Kidney (tissue), 14 donors: ENCODE measurements around the gene PNRC2. TPM values are rescaled to one million over a fixed set of nuclear protein-coding genes. Genes with fewer than 3 reads are reported as not detected.

ENCODE experiments used
- DNase-seq, 5 donors: peaks; one replicate each; pipeline ENCODE4 v3.0.0-alpha.2; 2013 to 2020
- FAIRE-seq: peaks from 2 replicates; lab custom pipeline; 2012; peaks lifted over from hg19 to GRCh38; lab: Jason Lieb, UNC
- H3K27ac ChIP-seq, 2 donors: one replicate each; pipeline ENCODE4 v1.7.0; 2013; ENCODE audit warnings: low read depth in 2 of 2, low read length in 2 of 2, inconsistent platforms in 1 of 2
- H3K27me3 ChIP-seq: one replicate; pipeline ENCODE4 v1.7.1; 2013; ENCODE audit warnings: low read length, inconsistent platforms; ENCODE audit not compliant: control insufficient read depth, insufficient read depth
- H3K36me3 ChIP-seq, 3 donors: one replicate each; pipeline versions ENCODE4 v1.7.0 to v1.7.1; 2013; ENCODE audit warnings: low read length in 3 of 3, control low read depth in 1 of 3, inconsistent platforms in 1 of 3; ENCODE audit not compliant: insufficient read depth in 3 of 3, control insufficient read depth in 2 of 3
- H3K4me1 ChIP-seq, 3 donors: one replicate each; pipeline versions ENCODE4 v1.7.0 to v1.7.1; 2013; ENCODE audit warnings: low read length in 3 of 3, inconsistent platforms in 1 of 3, low read depth in 1 of 3; ENCODE audit not compliant: control insufficient read depth in 2 of 3, insufficient read depth in 2 of 3
- H3K4me3 ChIP-seq, 3 donors: one replicate each; pipeline versions ENCODE4 v1.7.0 to v1.8.1; 2013; ENCODE audit warnings: low read length in 3 of 3, control low read depth in 1 of 3, inconsistent platforms in 1 of 3
- H3K9ac ChIP-seq, 3 donors: one replicate each; pipeline versions ENCODE4 v1.7.0 to v1.7.1; 2013; ENCODE audit warnings: low read length in 3 of 3, control low read depth in 1 of 3, inconsistent platforms in 1 of 3
- H3K9me3 ChIP-seq, 3 donors: one replicate each; pipeline versions ENCODE4 v1.7.0 to v1.7.1; 2013; ENCODE audit warnings: low read length in 3 of 3, control low read depth in 1 of 3, inconsistent platforms in 1 of 3; ENCODE audit not compliant: control insufficient read depth in 2 of 3, insufficient read depth in 1 of 3
- intact Hi-C: fragments of 100-400 bp; cut with DNase I; formaldehyde crosslinking; loops from one replicate; pipeline ENCODE4 v1.11.1; 2022
- polyA plus RNA-seq: library from polyadenylated mRNA; stranded (reverse); fragments of 350-450 nt; fragmentation: Illumina TruSeq; extraction: RNeasy Lipid Tissue Mini Kit (QIAGEN cat#74804); gene quantifications from one replicate; pipeline ENCODE4 v1.2.3, GENCODE V29; 2014; ENCODE audit warnings: low read depth, low replicate concordance; ENCODE audit not compliant: insufficient read depth
- total RNA-seq: library from RNA; stranded (reverse); fragmentation: NEBNext Ultra II Directional; extraction: Animal tissue kit (Norgen Biotek cat#: 25700); gene quantifications from one replicate; pipeline ENCODE4 v1.2.1, GENCODE V29; 2021
- TF ChIP-seq, protein P1 (sequence below): IDR thresholded peaks from 3 replicates; pipeline ENCODE4 v1.5.1; 2012; ENCODE audit warnings: mild to moderate bottlenecking, moderate library complexity, borderline replicate concordance; ENCODE audit not compliant: insufficient read depth; ENCODE audit errors: extremely low read depth
- donor health status: control.
- donor health status: control.
- donor health status: control.
- donor health status: control.
- donor health status: control.
- donor health status: DM: yes; HTN: yes; CAD: no.
- donor health status: Normal renal cell carcinoma (clear cell type).

The PNRC2 gene
- total and polyA plus RNA-seq, 2 donors from 2014 or later = 86.3 to 107 TPM

DNA sequence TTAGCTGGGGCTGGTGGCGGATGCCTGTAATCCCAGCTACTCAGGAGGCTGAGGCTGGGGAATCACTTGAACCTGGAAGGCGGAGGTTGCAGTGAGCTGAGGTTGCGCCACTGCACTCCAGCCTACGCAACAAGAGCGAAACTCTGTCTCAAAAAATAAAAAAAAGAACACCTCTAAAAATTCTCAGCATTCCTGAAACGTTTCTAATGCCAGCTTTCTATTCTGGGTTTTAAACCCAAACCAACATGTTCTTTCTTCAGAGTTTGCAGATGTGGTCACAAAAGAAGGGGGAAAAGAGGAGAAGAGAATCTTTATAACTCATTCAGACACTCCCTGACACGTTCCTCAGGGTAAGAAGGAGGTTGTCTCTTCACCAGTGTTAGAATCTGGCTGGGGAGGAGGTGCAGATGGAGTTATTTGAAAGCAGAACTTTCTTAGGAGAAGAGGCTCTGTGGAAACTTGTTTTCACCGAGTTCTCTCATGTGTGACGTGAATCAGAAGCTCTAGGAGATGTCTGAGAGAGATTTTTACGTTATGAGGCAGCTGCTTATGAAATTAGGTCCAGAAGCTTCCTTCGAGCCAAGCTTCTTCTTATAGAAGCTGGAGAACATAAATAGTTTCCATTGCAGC lies 28.7 kb upstream of the PNRC2 start:
- TF ChIP-seq, protein P1, sequence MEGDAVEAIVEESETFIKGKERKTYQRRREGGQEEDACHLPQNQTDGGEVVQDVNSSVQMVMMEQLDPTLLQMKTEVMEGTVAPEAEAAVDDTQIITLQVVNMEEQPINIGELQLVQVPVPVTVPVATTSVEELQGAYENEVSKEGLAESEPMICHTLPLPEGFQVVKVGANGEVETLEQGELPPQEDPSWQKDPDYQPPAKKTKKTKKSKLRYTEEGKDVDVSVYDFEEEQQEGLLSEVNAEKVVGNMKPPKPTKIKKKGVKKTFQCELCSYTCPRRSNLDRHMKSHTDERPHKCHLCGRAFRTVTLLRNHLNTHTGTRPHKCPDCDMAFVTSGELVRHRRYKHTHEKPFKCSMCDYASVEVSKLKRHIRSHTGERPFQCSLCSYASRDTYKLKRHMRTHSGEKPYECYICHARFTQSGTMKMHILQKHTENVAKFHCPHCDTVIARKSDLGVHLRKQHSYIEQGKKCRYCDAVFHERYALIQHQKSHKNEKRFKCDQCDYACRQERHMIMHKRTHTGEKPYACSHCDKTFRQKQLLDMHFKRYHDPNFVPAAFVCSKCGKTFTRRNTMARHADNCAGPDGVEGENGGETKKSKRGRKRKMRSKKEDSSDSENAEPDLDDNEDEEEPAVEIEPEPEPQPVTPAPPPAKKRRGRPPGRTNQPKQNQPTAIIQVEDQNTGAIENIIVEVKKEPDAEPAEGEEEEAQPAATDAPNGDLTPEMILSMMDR = no peak
- FAIRE-seq (no peak), DNase-seq (peak in 1 of 5 donors; percentile 41)
- peak overlapping the region in 2 of 3 donors; percentile 37 to 53 for H3K4me3 ChIP-seq
- H3K27me3 ChIP-seq = no peaks in the 10 kb centered on the region
- peak overlapping the region in 1 of 3 donors; percentile 5 for H3K9ac ChIP-seq
- peaks cover 0 to 4% (median 3%) of the 10 kb centered on the region in 3 donors for H3K4me1 ChIP-seq
- intact Hi-C loops = no loop called here
- peak overlapping the region; percentile 48 to 87 for H3K27ac ChIP-seq
- no peaks in the 10 kb centered on the region for H3K36me3 ChIP-seq
- H3K9me3 ChIP-seq = no peaks in the 10 kb centered on the region

DNA sequence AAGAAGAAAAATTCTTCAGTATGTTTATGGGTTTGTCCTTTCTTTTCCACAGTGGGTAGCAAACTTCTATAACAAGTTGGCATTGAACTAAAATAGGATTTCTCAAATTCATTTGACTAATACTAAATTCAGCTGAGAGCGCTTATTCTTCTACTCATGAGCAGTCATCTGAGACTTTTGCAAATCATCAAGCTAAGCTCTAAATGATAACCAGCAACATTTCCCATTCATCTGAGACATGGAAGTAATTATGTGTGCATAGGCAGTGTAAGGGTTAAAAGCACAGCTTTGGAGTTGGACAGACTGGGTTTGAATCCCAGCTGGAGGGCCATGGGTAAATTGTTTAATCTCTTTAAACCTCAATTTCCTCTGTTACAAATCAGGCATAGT lies 28.1 kb upstream of the PNRC2 start:
- no peaks in the 10 kb centered on the region for H3K27me3 ChIP-seq
- TF ChIP-seq, protein P1 = no peak
- FAIRE-seq = no peak
- peaks cover 0 to 4% (median 3%) of the 10 kb centered on the region in 3 donors for H3K4me1 ChIP-seq
- no peaks in the 10 kb centered on the region for H3K36me3 ChIP-seq
- no peaks in the 10 kb centered on the region for H3K9me3 ChIP-seq
- H3K9ac ChIP-seq = peak overlapping the region in 2 of 3 donors; percentile 5 to 32
- peak overlapping the region; percentile 48 to 87 for H3K27ac ChIP-seq
- intact Hi-C loops = no loop called here
- H3K4me3 ChIP-seq = peak overlapping the region in 1 of 3 donors; percentile 37
- no peak for DNase-seq

DNA sequence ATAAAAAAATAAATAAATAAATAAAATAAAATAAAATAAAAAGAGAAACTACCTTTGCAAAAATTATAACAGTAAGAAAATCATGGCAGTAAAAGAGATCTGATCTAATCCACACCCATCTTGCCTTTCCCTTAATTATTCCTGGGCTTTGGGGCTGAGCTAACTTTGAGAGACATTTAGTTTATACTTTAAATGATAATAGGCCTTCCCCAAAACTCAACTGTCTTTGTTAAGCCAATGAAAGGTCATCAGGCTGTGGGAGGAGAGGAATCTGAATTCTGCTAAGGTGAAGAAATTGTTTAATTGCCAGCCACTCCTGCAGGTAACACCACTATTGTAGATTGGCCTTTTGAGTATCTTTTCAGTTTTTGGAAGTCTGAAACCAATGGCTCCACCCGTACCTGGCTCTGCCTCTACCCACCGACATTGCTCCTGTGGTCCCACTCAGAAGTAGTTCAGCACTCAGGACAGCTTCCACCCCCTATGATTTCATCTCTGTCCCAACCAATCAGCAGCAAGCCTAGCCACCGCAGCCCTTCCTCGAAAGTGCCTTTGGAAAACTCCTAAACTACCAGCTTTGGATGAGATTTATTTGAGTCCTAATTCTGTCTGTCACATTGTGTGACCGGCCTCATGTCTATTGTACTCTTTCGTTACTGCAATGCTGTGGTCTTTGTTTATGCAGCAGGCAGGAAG lies 23.0 kb upstream of the PNRC2 start:
- TF ChIP-seq, protein P1 = no peak
- Histone ChIP-seq H3K27ac (no peak overlapping the region), H3K27me3 (no peaks in the 10 kb centered on the region), H3K4me3 (no peak overlapping the region), H3K9ac (peak overlapping the region in 1 of 3 donors; percentile 19), H3K36me3 (no peaks in the 10 kb centered on the region), H3K9me3 (no peaks in the 10 kb centered on the region), H3K4me1 (peaks cover 0 to 1% (median 0%) of the 10 kb centered on the region in 3 donors)
- FAIRE-seq (no peak), DNase-seq (peak in 1 of 5 donors; percentile 19)
- intact Hi-C loops = no loop called here
